ENCODE measurements around the gene F3. TPM values are rescaled to one million over a fixed set of nuclear protein-coding genes. Genes with fewer than 3 reads are reported as not detected.

F3 gene
- total RNA-seq, 1 donor from 2014 or later, result 27.9 TPM

GRCh38 chr1:94496076-94496755, 45.3 kb downstream of the F3 start:
- ATAC-seq, result no peak
- intact Hi-C loops (cut with DNase I), result no loop called here
- no peak for DNase-seq (ENCODE audit: missing footprints)

GRCh38 chr1:94490556-94490955, 51.0 kb downstream of the F3 start:
- no peak for DNase-seq (ENCODE audit: missing footprints)
- intact Hi-C loops (cut with DNase I), result no loop called here
- ATAC-seq, result no peak

DNA sequence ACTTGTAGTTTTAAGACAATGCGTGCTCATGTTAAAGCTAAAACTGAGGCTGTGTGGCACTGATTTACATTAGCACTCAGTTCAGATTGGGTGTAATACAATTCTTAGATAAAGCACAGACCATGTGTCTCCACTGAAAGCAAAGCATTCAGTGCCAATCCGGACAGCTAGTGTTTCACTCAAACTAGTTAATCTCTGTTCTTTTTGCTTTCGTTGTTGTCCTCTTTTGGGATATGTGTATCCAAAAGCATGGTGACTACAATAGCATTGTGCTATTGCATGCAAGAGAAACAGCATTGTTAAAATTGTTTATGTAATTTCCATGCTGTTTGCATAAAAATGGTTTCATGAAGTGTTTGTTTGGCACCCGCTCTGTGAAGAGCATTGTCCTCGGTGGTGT, 54.6 kb downstream of the F3 start:
- no peak for DNase-seq (ENCODE audit: missing footprints)
- ATAC-seq, result no peak
- intact Hi-C loops (cut with DNase I), result no loop called here

DNA sequence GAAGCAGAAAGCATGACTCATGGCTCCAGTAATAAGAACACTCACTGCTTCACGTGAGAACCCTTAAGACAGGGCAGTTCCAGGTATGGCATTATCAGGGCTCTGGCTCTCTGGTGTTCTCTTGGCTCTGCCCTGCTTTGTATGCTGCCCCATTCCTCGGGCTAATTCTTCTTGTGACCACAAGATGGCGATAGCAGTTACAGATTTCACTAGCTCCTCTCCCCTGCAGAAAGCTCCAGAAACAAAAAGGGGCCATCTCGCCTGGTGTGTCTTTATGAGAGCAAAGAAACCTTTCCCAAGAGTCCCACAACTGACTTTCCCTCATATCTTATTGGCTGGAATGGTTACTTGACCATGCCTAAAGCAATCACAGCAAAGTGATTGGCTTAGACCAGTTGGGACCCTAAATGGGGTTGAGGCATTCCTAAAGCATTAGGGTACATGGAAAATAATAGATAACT, 60.1 kb downstream of the F3 start:
- DNase-seq (ENCODE audit: missing footprints), result no peak
- intact Hi-C loops (cut with DNase I), result loop anchor here (1.0 kb wide), 1 partner anchor 325 kb away; no protein-coding TSS in a partner anchor
- peak; percentile 80 for ATAC-seq

DNA sequence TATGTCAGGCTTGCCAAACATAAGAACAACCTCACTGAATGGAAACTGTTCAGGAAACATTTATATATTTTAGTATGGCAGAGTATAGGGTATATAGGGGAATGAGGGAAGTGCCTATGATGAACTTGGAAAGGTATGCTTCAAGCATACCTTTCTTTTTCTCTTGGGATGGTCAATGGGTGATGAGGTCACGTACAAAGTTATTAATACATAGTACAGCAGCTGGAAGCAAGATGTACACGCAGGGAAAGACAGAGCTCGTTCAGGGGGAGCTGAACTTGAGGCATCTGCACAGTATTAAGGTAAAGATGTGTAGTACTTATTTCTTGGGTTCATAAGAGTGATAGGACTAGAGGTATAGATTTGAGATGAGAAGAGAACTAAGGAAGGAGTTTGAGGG, 61.9 kb downstream of the F3 start:
- intact Hi-C loops (cut with DNase I), result no loop called here
- DNase-seq (ENCODE audit: missing footprints), result no peak
- no peak for ATAC-seq

Other genes with a start within 250 kb of the F3 start
- gene ABCD3, start 123.4 kb downstream of the F3 start, total RNA-seq, result 69.0 TPM

Measured in Right ventricle myocardium inferior (tissue), 1 donor.